ENCODE measurements around the gene SNAPIN. TPM values are rescaled to one million over a fixed set of nuclear protein-coding genes. Genes with fewer than 3 reads are reported as not detected.

SNAPIN gene
- total and polyA plus RNA-seq, 9 of the 15 experiments (the other 6 are each of a cell fraction or from before 2014, with no cell fraction given) = 11.2 to 43.9 (median 32.3) TPM

DNA sequence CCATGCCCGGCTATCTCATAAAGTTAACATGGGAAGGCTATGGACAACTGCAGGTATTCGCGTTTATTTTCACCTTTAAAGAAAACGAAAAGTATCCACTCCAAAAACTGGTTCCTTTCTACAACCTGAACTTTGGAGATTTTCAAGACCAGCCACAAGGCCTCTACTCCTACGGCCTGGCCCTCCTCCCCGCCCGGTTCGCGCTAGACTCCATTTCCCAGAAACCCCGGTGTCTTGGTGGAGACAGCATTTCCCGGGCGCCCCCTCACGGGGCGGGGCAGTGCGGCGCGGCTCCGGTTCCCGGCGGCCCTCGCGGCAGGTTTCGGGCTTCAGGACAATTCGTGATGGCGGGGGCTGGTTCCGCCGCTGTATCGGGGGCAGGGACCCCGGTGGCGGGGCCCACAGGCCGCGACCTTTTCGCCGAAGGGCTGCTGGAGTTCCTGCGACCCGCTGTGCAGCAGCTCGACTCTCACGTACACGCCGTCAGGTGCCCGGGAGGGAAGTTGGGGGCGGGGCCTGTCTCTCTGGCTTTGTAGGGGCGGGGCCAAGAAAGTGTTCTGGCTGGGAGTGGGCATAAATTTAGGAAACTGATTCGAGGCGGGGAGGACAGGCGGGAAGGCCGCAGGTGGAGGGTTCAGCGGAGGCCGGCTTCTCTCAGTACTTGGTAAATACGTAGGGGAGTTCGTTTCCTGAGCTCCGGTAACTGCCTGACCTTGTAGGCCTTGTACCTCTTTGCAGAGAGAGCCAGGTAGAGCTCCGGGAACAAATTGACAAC is at the start of gene SNAPIN (continued):
- TF ChIP-seq NCOA2 (IDR thresholded peaks at IDR 0.05; ENCODE audit: partially characterized antibody in 2 of 2) = no peak
- TF ChIP-seq ZBTB5 (IDR thresholded peaks at IDR 0.05) = no peak
- no peak for TF ChIP-seq MCM3 (IDR thresholded peaks at IDR 0.05)
- no peak for TF ChIP-seq RFX7 (CRISPR knock-in tag; IDR thresholded peaks at IDR 0.05)
- no peak for TF ChIP-seq TFAM (CRISPR knock-in tag; conservative IDR thresholded peaks at IDR 0.05)
- TF ChIP-seq LARP7 (IDR thresholded peaks at IDR 0.05) = no peak
- TF ChIP-seq XRCC5 (IDR thresholded peaks at IDR 0.05; ENCODE audit: low read depth, low read length) = peak; percentile 66; the same call in 1 of the 2 replicates
- no peak for TF ChIP-seq ZSCAN29 (IDR thresholded peaks at IDR 0.05)
- no peak for TF ChIP-seq PRPF4 (IDR thresholded peaks at IDR 0.05; ENCODE audit: insufficient read depth, low read depth, low read length, poor library complexity, severe bottlenecking)
- TF ChIP-seq SNIP1 (IDR thresholded peaks at IDR 0.05; ENCODE audit: low read depth) = no peak
- TF ChIP-seq ZNF518B (CRISPR knock-in tag; IDR thresholded peaks at IDR 0.05) = no peak
- TF ChIP-seq MCM7 (IDR thresholded peaks at IDR 0.05) = no peak
- TF ChIP-seq CEBPG (CRISPR knock-in tag; IDR thresholded peaks at IDR 0.05) = no peak
- TF ChIP-seq CEBPG (tag; conservative IDR thresholded peaks at IDR 0.05 in 1 of 2, IDR thresholded peaks at IDR 0.05 in 1 of 2) = no peak
- no peak for TF ChIP-seq ZNF586 (CRISPR knock-in tag; conservative IDR thresholded peaks at IDR 0.05)
- TF ChIP-seq ZNF77 (CRISPR knock-in tag; IDR thresholded peaks at IDR 0.05) = no peak
- TF ChIP-seq ZNF282 (CRISPR knock-in tag; IDR thresholded peaks at IDR 0.05) = no peak
- peak; percentile 47 for TF ChIP-seq NEUROD1 (IDR thresholded peaks at IDR 0.05; ENCODE audit: borderline replicate concordance, low read depth, low read length, partially characterized antibody)
- 0 out of 2 replicates have a peak, but pooled peaks have one; percentile 43 for TF ChIP-seq GTF2E2 (tag; IDR thresholded peaks at IDR 0.05)
- no peak for TF ChIP-seq ZBTB49 (CRISPR knock-in tag; IDR thresholded peaks at IDR 0.05; ENCODE audit: borderline replicate concordance)
- no peak for TF ChIP-seq USF1 (CRISPR knock-in tag; IDR thresholded peaks at IDR 0.05)

Data from K562 (cell line).